HepG2 (cell line): ENCODE results near the gene SRSF3. TPM values are rescaled to one million over a fixed set of nuclear protein-coding genes. Genes with fewer than 3 reads are reported as not detected.

Source experiments
- BHLHE40 ChIP-seq: IDR thresholded peaks from 2 replicates; pipeline ENCODE4 v1.6.1; 2011; ENCODE audit warnings: low read length, improper control_type of control experiment
- CEBPB ChIP-seq: IDR thresholded peaks from 2 replicates; pipeline ENCODE4 v1.6.1; 2011; ENCODE audit warnings: low read depth, low read length, improper control_type of control experiment, borderline replicate concordance
- FOXP1 ChIP-seq, 2 experiments: fragments of 450-650 bp in 1 of 2; IDR thresholded peaks; 2 replicates each; pipeline ENCODE4 v1.6.1; 2017 to 2018; ENCODE audit warnings: antibody characterized with exemption in 1 of 2
- GMEB1 ChIP-seq: sonication (generic); formaldehyde crosslinking; IDR thresholded peaks from 2 replicates; pipeline ENCODE4 v1.5.1; 2020; ENCODE audit warnings: missing genetic modification reagents, mild to moderate bottlenecking, borderline replicate concordance
- HINFP ChIP-seq: sonication (generic); formaldehyde crosslinking; IDR thresholded peaks from 2 replicates; pipeline ENCODE4 v1.4.0; 2020; ENCODE audit warnings: low read depth, mild to moderate bottlenecking, missing genetic modification reagents
- KAT8 ChIP-seq: IDR thresholded peaks from 2 replicates; pipeline ENCODE4 v1.6.1; 2016; ENCODE audit warnings: missing genetic modification reagents, missing compliant biosample characterization
- PCBP1 ChIP-seq: fragments of 200-400 bp; formaldehyde crosslinking; IDR thresholded peaks from 2 replicates; pipeline ENCODE4 v1.6.1; 2017; ENCODE audit warnings: mild to moderate bottlenecking, low read depth, low read length, borderline replicate concordance
- PHF5A ChIP-seq: IDR thresholded peaks from one replicate; pipeline ENCODE4 v1.6.1; 2018; ENCODE audit warnings: low read depth, missing genetic modification reagents; ENCODE audit not compliant: unreplicated experiment
- SMAD9 ChIP-seq: sonication (generic); formaldehyde crosslinking; IDR thresholded peaks from 2 replicates; pipeline ENCODE4 v1.5.1; 2020; ENCODE audit warnings: mild to moderate bottlenecking, missing genetic modification reagents
- SRSF9 ChIP-seq: fragments of 200-400 bp; formaldehyde crosslinking; IDR thresholded peaks from 2 replicates; pipeline ENCODE4 v1.6.1; 2018; ENCODE audit warnings: borderline replicate concordance, mild to moderate bottlenecking, low read depth, low read length; ENCODE audit not compliant: insufficient read depth, poor library complexity, severe bottlenecking
- ZBTB26 ChIP-seq: IDR thresholded peaks from 2 replicates; pipeline ENCODE4 v1.6.1; 2016; ENCODE audit warnings: missing compliant biosample characterization, missing genetic modification reagents, borderline replicate concordance
- ZMYM3 ChIP-seq: sonication (generic); formaldehyde crosslinking; IDR thresholded peaks from 2 replicates; pipeline ENCODE4 v1.5.1; 2020; ENCODE audit warnings: mild to moderate bottlenecking, missing genetic modification reagents
- ZNF432 ChIP-seq: sonication (generic); formaldehyde crosslinking; IDR thresholded peaks from 2 replicates; pipeline ENCODE4 v1.5.0; 2020; ENCODE audit warnings: missing genetic modification reagents, mild to moderate bottlenecking, borderline replicate concordance
- ZNF468 ChIP-seq: sonication (generic); formaldehyde crosslinking; IDR thresholded peaks from 2 replicates; pipeline ENCODE4 v1.8.0; 2022; ENCODE audit warnings: mild to moderate bottlenecking, moderate library complexity, missing genetic modification reagents
- ZNF768 ChIP-seq: sonication (generic); formaldehyde crosslinking; IDR thresholded peaks from 2 replicates; pipeline ENCODE4 v1.4.0; 2020; ENCODE audit warnings: missing genetic modification reagents
- ZXDC ChIP-seq: sonication (generic); formaldehyde crosslinking; IDR thresholded peaks from 2 replicates; pipeline ENCODE4 v1.5.0; 2020; ENCODE audit warnings: mild to moderate bottlenecking, missing genetic modification reagents
- polyA plus RNA-seq, 8 experiments: library from polyadenylated mRNA; depleted of rRNA in 3 of 8; stranded (reverse) in 7 of 8; unstranded in 1 of 8; fragments of >200 nt; fragmentation: Illumina TruSeq in 4 of 8; extraction: Trizol in 4 of 8; gene quantifications; 2 replicates each; pipeline versions ENCODE4 v1.2.1 to v1.2.3, GENCODE V29; 2011 to 2016; ENCODE audit warnings: low read depth in 4 of 8, missing spikeins in 1 of 8, mixed read lengths in 1 of 8; ENCODE audit not compliant: insufficient read depth in 1 of 8
- total RNA-seq, 5 experiments: library from RNA; depleted of rRNA; stranded (reverse); fragments of >200 nt; fragmentation: Illumina TruSeq; extraction: Trizol; gene quantifications; 2 replicates each; pipeline ENCODE4 v1.2.3, GENCODE V29; 2016; ENCODE audit warnings: low read depth in 1 of 5
- TF ChIP-seq, protein P1 (sequence below): sonication (generic); formaldehyde crosslinking; IDR thresholded peaks from 2 replicates; pipeline ENCODE4 v1.4.0; 2020; ENCODE audit warnings: missing genetic modification reagents
- TF ChIP-seq, protein P2 (sequence below): sonication (generic); formaldehyde crosslinking; IDR thresholded peaks from 2 replicates; pipeline ENCODE4 v1.5.1; 2020; ENCODE audit warnings: missing genetic modification reagents, mild to moderate bottlenecking, borderline replicate concordance

The SRSF3 gene
- total and polyA plus RNA-seq, 2 of the 13 experiments (the other 11 are each of a cell fraction or from before 2014, with no cell fraction given): 206 to 684 TPM

GRCh38 chr6:36566418-36566905, 27.7 kb upstream of the SRSF3 start (continued):
- TF ChIP-seq ZNF468 (no peak), CEBPB (peak; percentile 77; the same call in 1 of the 2 replicates), SMAD9 (CRISPR knock-in tag) (no peak), FOXP1 (IDR thresholded peaks at IDR 0.05) (no peak; the same call in 1 of the 2 replicates), FOXP1 (CRISPR knock-in tag; IDR thresholded peaks at IDR 0.05) (peak; percentile 63; the same call in 1 of the 2 replicates), ZNF432 (CRISPR knock-in tag) (no peak), ZXDC (CRISPR knock-in tag) (no peak; the same call in 1 of the 2 replicates), ZBTB26 (CRISPR knock-in tag) (peak; percentile 20; the same call in 1 of the 2 replicates), BHLHE40 (peak; percentile 73; the same call in 1 of the 2 replicates), SRSF9 (no peak), KAT8 (CRISPR knock-in tag) (peak; percentile 61), ZNF768 (CRISPR knock-in tag) (no peak), HINFP (CRISPR knock-in tag) (no peak), PHF5A (CRISPR knock-in tag) (no peak), ZMYM3 (CRISPR knock-in tag) (peak; percentile 98), PCBP1 (no peak), GMEB1 (CRISPR knock-in tag) (no peak; the same call in 1 of the 2 replicates)
- TF ChIP-seq, protein P1, sequence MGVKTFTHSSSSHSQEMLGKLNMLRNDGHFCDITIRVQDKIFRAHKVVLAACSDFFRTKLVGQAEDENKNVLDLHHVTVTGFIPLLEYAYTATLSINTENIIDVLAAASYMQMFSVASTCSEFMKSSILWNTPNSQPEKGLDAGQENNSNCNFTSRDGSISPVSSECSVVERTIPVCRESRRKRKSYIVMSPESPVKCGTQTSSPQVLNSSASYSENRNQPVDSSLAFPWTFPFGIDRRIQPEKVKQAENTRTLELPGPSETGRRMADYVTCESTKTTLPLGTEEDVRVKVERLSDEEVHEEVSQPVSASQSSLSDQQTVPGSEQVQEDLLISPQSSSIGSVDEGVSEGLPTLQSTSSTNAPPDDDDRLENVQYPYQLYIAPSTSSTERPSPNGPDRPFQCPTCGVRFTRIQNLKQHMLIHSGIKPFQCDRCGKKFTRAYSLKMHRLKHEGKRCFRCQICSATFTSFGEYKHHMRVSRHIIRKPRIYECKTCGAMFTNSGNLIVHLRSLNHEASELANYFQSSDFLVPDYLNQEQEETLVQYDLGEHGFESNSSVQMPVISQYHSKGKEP (CRISPR knock-in tag): no peak
- TF ChIP-seq, protein P2, sequence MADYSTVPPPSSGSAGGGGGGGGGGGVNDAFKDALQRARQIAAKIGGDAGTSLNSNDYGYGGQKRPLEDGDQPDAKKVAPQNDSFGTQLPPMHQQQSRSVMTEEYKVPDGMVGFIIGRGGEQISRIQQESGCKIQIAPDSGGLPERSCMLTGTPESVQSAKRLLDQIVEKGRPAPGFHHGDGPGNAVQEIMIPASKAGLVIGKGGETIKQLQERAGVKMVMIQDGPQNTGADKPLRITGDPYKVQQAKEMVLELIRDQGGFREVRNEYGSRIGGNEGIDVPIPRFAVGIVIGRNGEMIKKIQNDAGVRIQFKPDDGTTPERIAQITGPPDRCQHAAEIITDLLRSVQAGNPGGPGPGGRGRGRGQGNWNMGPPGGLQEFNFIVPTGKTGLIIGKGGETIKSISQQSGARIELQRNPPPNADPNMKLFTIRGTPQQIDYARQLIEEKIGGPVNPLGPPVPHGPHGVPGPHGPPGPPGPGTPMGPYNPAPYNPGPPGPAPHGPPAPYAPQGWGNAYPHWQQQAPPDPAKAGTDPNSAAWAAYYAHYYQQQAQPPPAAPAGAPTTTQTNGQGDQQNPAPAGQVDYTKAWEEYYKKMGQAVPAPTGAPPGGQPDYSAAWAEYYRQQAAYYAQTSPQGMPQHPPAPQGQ (CRISPR knock-in tag): no peak
